Measurements from ENCODE around the gene ALDH16A1.

GRCh38 chr19:49490287-49491029 lies 37.4 kb downstream of the ALDH16A1 start:
- TF ChIP-seq CTCF (IDR thresholded peaks at IDR 0.05; ENCODE audit: extremely low read depth in 1 of 2, insufficient read depth in 1 of 2, low read depth in 1 of 2, low read length in 2 of 2): no peak
- TF ChIP-seq POLR2A (IDR thresholded peaks at IDR 0.05; ENCODE audit: low read depth, low read length): no peak
- TF ChIP-seq EZH2 (IDR thresholded peaks at IDR 0.05; ENCODE audit: borderline replicate concordance, low read depth, low read length, severe bottlenecking): no peak
- no peak for TF ChIP-seq MAX (IDR thresholded peaks at IDR 0.05; ENCODE audit: insufficient read depth, insufficient read length)
- TF ChIP-seq FOS (IDR thresholded peaks at IDR 0.05; ENCODE audit: borderline replicate concordance, insufficient read depth, low read length): no peak
- TF ChIP-seq GATA2 (IDR thresholded peaks at IDR 0.05; ENCODE audit: insufficient read depth, insufficient read length, low read depth, low read length): no peak
- no peak for TF ChIP-seq JUN (IDR thresholded peaks at IDR 0.05; ENCODE audit: borderline replicate concordance, insufficient read depth, insufficient read length, low read depth)
